ENCODE results near the gene CABLES1. TPM values are rescaled to one million over a fixed set of nuclear protein-coding genes. Genes with fewer than 3 reads are reported as not detected.
"Not testable (repeated sequence)": the region's sequence is repeated elsewhere in the genome, so short reads cannot be mapped to it uniquely, and the experiment has no call there.

The CABLES1 gene
- polyA plus RNA-seq, 1 donor = 7.2 TPM

DNA sequence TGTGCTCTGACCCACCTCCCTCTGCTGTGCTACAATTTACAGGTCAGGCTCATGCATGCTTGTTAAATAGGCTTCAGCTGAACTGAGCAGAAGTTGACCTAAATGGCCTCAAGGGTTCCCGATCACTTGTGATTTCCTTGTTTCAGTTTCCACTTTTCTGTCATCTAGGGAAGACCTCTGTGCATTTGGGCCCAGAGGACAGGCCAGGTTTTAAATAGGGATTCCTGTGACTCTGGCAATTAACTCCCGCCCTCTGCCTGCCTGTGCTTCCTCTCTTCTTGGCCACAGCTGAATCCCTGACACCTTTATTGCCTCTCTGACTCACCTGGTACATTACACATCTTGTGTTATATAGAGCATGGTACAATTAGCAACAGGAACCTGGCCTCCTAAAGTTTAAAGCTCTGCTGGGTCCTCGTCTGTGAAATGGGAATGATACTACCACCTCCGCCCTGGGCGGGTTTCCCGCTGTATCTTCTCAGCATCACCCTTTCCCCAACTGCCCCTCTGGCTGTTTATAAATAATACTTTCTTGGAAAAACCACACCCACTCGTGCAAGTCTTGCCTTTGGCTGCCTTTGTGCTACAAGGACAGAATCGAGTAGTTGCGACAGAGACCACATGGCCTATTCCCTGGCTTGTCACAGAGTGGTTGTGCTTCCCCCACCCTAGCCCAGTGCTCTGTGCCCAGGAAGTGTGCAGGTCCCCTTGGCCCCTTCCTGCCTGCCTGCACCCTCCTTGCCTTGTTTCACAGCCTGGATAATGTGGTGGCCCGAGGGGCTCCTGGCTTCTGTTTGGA lies 7.9 kb downstream of the CABLES1 start:
- no peak for DNase-seq

DNA sequence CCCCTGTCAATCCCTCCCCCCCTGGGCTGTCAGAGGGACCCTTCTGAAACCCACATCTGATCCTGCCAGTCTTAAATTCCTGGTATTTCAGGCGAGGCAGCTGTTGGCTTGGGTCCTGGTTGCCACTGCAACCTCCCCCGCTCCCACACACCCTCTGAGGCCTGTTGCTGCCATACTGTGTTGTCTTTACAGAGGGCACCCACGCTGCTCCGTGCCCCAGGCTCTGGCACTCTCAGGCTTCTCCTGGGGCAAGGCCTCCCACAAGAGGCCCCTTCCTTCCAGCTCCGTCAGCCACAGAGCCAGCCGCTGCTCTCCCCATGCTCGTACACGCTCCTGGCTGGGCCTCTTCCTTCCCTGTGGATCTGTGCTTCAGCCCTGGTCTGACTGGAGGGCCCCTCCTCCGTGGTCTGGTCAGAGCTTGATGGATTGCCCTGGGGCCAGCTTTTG lies 8.6 kb downstream of the CABLES1 start:
- no peak for DNase-seq

DNA sequence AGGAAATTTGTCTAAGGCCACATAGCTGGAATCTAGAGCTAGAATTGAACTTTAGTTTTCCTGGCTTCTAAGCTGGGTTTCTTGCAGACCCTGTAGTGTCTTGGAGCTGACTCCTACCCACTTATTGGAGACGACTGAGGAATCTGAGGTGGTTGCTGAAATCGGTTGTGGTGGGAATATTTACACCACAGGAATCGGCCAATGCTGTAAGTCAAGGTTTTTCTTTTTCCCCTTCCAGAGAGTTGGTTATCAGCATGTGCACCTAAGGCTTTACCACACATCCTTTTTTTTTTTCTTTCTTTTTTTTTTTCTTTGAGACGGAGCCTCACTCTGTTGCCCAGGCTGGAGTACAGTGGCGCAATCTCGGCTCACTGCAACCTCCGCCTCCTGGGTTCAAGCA lies 9.4 kb downstream of the CABLES1 start:
- no peak for DNase-seq

DNA sequence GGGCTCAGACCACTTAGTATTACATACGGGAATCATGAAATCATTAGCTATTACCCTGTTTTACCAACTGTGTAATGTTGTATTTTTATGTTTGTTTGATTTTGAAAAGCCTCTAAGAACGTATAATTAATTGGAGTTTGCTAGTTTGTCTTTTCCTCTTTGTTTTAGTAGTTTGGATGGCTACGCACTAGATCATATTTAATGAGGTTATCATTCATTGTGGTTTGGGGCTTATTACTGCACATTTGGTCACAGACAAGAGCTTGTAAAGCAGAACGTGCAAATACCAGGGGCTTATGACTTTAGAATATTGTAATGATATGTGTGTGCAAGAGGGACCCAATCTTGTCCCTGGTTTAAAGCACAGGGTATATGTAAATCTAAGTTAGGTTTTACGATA lies 10.3 kb downstream of the CABLES1 start:
- no peak for DNase-seq

- no peak for DNase-seq
Observed at GRCh38 chr18:23146861-23147469, 11.7 kb downstream of the CABLES1 start.

DNA sequence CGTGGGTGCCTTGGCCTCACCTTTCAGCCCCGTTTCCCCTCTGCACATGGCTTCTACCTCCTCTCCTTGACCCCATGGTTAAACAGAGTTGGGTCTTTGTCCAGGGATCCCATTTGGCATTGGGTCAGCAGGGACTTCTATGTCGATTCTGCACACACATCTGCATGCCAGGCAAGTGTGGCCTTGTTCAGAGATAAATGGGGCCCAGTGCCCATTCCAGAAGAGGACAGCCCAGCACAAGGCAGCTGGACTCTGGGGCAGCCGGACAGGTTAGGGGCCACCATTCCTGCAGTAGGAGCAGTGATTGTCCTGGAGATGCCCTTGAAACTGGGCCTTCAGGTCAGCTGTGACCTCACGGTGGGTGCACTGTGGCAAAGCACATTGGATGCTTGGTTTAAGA lies 13.1 kb downstream of the CABLES1 start:
- DNase-seq = no peak

- no peak for DNase-seq
Observed at GRCh38 chr18:23149570-23149969, 14.3 kb downstream of the CABLES1 start.

DNA sequence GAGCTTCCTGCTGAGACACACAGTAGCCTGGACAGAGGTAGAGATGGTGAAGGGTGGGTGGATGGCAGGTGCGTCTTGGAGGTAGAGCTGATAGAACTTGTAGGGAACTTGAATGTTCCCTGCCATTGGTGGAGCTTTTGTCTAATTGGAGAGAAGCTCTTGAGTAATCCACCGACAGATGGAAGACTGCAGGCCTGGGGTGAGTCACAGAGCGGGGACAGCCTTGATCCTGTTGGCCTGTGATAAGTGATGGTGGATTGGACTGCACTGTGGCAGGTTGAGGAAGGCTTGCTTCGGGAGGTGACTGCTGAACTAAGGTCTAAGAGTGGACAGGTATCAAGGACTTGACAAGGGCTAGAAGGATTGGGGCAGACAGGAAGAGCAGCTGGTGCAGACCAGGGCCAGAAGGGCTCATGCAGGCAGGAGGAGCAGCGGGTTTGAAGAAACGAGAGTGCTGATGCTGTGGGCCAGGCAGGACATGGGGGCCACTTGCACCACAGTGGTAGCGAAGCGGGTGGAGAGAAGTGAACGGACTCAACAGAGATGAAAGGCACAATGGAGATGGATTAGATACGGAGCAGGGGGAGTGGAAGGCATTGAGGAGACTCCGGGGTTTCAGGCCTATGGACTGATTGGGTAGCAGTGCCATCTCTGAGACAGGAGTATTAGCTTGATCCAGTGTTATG lies 16.3 kb downstream of the CABLES1 start:
- no peak for DNase-seq

GRCh38 chr18:23154030-23154429 lies 18.7 kb downstream of the CABLES1 start:
- no peak for DNase-seq

DNA sequence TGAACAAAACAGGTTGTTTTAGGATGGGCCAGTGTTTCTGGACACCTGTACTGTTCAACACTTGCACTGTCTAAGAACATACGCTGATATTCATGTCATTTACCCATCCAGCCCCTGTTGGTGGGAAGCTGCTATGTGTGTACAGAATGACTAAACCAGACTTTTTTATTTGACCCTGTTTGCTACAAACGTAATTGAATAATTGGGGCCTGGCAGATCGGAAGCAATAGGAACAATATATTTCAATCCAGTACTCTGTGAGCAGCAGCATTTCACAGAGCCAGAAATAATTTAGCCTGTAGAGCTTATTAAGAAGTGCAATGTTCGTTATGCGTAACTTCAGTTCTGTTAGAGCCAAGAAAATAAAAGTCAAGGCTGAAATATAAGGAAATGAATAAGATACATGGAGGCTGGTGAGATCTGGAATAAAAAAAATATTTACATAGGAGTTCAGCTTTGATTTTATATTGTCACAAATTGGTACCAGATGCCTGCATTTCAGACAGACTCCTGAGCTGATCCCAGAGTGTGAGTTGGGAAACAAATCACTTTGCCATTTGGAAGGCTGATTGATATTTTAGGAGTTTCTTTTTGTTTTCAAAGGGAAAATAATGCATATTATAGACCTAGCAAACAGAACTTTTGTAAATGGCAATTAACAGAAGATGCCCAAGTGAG lies 19.7 kb downstream of the CABLES1 start:
- no peak for DNase-seq

- DNase-seq = no peak
Observed at GRCh38 chr18:23155537-23155936, 20.3 kb downstream of the CABLES1 start.

DNA sequence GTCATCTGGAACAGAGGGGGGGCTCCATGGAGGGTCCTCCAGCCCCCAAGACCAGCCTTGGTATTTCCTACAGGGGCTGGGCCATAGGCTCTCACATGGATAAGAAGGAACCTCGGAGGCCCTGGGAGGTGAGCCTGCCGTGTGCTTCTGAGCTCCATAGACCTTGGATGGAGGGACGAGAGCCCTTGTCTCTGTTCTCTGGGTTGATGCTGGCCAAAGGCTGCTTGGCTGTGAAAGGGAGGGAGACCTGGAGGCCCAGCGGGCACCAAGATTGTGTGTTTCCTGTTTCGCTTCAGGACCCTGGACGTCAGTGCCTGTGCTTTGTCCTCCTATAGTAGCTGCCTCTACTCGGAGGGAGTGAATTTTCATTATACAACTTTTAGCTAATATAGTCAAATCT lies 20.8 kb downstream of the CABLES1 start:
- DNase-seq = no peak

GRCh38 chr18:23158058-23158457 lies 22.8 kb downstream of the CABLES1 start:
- no peak for DNase-seq

DNA sequence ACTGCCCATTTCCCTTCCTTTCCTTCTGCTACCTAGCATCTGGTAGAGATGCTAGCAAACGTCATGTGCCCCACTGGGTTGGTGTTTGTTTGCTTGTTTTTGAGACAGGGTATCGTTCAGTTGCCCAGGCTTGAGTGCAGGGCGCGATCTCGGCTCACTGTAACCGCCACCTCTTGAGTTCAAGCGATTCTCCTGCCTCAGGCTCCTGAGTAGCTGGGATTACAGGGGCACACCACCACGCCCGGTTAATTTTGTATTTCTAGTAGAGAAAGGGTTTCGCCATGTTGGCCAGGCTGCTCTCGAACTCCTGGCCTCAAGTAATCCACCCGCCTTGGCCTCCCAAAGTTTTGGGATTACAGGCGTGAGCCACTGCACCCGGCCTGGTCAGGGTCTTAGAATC lies 23.6 kb downstream of the CABLES1 start:
- not testable (repeated sequence) for DNase-seq

DNA sequence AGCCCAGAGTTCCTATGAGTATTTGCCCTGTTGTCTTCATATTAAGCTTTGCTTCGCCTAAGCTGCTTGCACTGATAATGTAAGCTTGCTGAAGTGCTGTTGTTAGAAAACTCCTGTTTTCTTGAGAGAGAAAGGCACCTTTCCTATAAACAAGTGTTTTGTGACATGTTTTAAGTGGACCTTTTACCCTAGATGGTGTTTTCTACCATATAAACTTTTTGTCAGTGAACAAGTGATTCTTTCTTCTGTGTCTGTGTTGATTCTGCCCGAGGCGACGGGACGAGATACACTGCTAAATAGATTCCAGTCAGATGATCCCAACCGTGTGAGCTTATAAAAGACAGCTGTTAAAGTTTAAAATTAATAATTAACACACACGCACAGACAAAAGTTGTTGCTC lies 24.1 kb downstream of the CABLES1 start:
- no peak for DNase-seq

DNA sequence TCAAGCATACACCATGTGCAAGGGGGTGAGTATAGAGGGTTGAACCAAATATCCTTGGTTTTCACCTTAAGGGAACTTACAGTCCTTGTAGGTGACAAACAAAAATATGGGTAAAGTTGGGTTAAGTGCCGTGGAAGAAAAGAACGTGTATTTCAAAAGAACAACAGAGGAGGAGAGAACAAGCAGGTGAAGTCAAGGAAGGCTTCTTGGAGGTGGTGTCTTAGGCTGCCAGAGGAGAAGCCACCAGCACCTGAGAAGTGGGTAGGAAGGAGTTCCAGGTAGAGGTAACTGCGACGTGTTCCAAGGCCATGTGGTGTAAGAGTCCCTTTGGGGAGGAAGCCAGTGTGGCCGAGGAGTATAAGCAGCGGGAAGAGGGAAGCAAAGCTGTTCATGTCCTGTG lies 27.2 kb downstream of the CABLES1 start:
- no peak for DNase-seq

GRCh38 chr18:23163786-23164533 lies 28.7 kb downstream of the CABLES1 start:
- no peak for DNase-seq

DNA sequence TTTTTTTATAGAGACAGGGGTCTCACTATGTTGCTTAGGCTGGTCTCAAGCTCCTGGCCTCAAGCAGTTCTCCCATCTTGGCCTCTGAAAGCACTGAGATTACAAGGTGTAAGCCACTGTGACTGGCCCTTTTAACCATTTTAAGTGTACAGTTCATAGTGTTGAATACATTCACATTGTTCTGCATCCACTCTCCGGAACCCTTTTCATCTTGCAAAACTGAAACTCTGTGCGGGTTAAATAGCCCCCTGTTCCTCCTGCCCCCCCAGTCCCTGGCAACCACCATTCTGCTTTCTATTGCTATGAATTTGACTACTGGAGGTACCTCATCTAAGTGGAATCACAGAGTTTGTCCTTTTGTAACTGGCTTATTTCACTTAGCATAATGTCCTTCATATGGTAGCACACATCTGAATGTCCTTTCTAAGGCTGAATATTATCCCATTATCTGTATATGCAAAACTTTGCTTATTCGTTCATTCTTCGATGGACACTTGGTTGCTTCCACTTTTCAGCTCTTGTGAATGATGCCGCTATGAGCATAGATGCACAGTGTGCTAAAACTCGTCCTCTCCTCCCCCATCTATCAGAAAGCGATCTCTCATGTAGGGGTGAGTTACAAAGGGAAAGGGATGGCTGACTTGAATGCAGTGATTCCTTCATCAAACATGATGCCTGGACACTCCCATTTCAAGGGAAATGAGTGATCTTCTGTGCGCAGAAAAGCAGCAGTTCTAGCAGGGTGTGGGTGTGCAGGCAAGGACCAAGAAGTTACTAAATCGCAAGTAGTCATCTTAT lies 30.2 kb downstream of the CABLES1 start:
- DNase-seq = no peak

GRCh38 chr18:23166891-23167541 lies 31.7 kb downstream of the CABLES1 start:
- DNase-seq = no peak

GRCh38 chr18:23169673-23170044 lies 34.4 kb downstream of the CABLES1 start:
- DNase-seq = no peak

DNA sequence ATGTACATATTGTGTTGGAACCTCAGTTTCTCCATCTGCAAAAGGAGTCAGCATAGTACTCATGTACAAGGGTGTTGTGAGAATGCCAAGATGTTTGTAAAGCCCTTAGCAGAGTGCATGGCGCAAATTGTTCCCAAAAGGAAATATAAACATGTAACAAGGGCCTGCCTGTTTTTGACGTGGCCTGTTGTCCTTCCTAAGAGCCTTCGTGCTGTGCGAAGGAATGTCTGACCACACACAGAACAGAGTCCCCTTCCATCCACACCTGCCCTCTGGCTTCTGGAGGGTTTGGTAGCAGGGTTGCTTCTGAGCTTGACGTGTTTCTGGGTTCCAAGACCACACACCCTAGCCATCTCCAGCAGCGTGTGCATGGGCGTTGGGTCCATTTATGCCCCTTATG lies 34.9 kb downstream of the CABLES1 start:
- no peak for DNase-seq

Data from hindlimb muscle (tissue), 1 donor.